ENCODE data around the gene NDUFB1.

Gene NDUFB1

GRCh38 chr14:92093320-92093719, 28.2 kb downstream of the NDUFB1 start:
- no peak for DNase-seq (ENCODE audit: low read depth)

GRCh38 chr14:92088494-92088893, 33.0 kb downstream of the NDUFB1 start:
- no peak for DNase-seq (ENCODE audit: low read depth)

- no peak for DNase-seq (ENCODE audit: low read depth)
These were observed 47.0 kb downstream of the NDUFB1 start for GRCh38 chr14:92074555-92074954.
